Activated naive CD4-positive, alpha-beta T cell treated with anti-CD3 and anti-CD28 coated beads for 36 hours (primary cell): ENCODE measurements around the gene TRAPPC6A. TPM values are rescaled to one million over a fixed set of nuclear protein-coding genes. Genes with fewer than 3 reads are reported as not detected.

ENCODE experiments used
- CTCF ChIA-PET: fragments of 350-600 bp; sonication (Branson Sonifier 250); formaldehyde crosslinking; loops from one replicate; lab custom pipeline; 2021; ENCODE audit warnings: antibody characterized with exemption; lab: Charles Lee
- DNase-seq: peaks from one replicate; pipeline ENCODE4 v3.0.0-alpha.2; 2020
- H3K27ac Mint-ChIP-seq: one replicate; pipeline ENCODE4 v1.8.0; 2021; ENCODE audit warnings: mild to moderate bottlenecking, mixed read lengths
- H3K27me3 Mint-ChIP-seq: one replicate; pipeline ENCODE4 v1.8.0; 2021; ENCODE audit warnings: low read depth, mixed read lengths
- H3K36me3 Mint-ChIP-seq: one replicate; pipeline ENCODE4 v1.8.0; 2021; ENCODE audit warnings: low read depth, mixed read lengths
- H3K4me1 Mint-ChIP-seq: one replicate; pipeline ENCODE4 v1.8.0; 2021; ENCODE audit warnings: low read depth, mixed read lengths
- H3K4me3 Mint-ChIP-seq: one replicate; pipeline ENCODE4 v1.8.0; 2021; ENCODE audit warnings: mild to moderate bottlenecking, moderate library complexity, mixed read lengths
- H3K9me3 Mint-ChIP-seq: one replicate; pipeline ENCODE4 v1.8.0; 2021; ENCODE audit warnings: mixed read lengths
- intact Hi-C: fragments of 100-400 bp; cut with micrococcal nuclease; formaldehyde crosslinking; loops from one replicate; pipeline ENCODE4 v1.15.1; 2023
- total RNA-seq, 2 experiments: library from RNA; stranded (reverse); gene quantifications; one replicate each; pipeline ENCODE4 v1.2.3, GENCODE V29; 2021

The TRAPPC6A gene
- total RNA-seq, 2 experiments from 2014 or later, result 28.1 to 28.4 TPM

DNA sequence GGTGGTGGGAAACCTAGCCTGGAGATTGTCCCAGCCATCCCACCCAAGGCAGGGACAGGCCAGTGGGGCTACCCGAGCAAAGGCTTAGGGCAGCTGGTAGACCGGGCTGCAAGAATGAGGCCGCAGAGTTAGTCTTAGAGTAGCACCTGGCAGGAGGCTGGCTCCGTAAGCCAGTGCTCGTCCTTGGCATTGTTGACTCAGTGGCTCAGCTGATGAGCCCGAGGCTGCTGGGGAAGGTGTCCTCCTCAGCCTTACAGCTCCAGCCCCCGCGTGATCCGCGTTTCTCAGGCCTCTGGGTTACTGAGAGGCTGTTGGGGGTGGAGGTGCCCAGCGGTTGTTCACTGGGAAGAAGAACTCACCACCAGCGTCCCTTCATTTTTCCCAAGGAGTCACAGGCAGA, 60.4 kb downstream of the TRAPPC6A start:
- DNase-seq, result no peak
- Mint-ChIP-seq H3K4me1 (peaks cover 66% of the 10 kb centered on the region), H3K36me3 (no peaks in the 10 kb centered on the region), H3K27me3 (no peaks in the 10 kb centered on the region), H3K27ac (no peak overlapping the region), H3K4me3 (no peak overlapping the region), H3K9me3 (no peaks in the 10 kb centered on the region)
- CTCF ChIA-PET, result interaction anchor here (0.7 to 1.2 kb wide), 4 partner anchors 9 to 30 kb away, joined by 3 to 5 read pairs (median 4); partner anchors contain the start of gene PPP1R37
- intact Hi-C loops, result loop anchor here (2.0 to 5.0 kb wide), 2 partner anchors 25 to 40 kb away; partner anchors contain the start of genes GEMIN7, PPP1R37 and ZNF296

GRCh38 chr19:45117167-45117594, 60.9 kb downstream of the TRAPPC6A start:
- DNase-seq, result peak; percentile 81
- CTCF ChIA-PET, result interaction anchor here (0.6 to 1.3 kb wide), 5 partner anchors 8 to 30 kb away, joined by 3 to 5 read pairs (median 3); partner anchors contain the start of gene PPP1R37
- Mint-ChIP-seq H3K4me1 (peaks cover 66% of the 10 kb centered on the region), H3K9me3 (no peaks in the 10 kb centered on the region), H3K27ac (no peak overlapping the region), H3K36me3 (no peaks in the 10 kb centered on the region), H3K4me3 (no peak overlapping the region), H3K27me3 (no peaks in the 10 kb centered on the region)
- intact Hi-C loops, result loop anchor here (2.0 to 5.0 kb wide), 2 partner anchors 24 to 40 kb away; partner anchors contain the start of genes GEMIN7, PPP1R37 and ZNF296

- no peak for DNase-seq
- H3K36me3 Mint-ChIP-seq, result no peaks in the 10 kb centered on the region
- intact Hi-C loops, result loop anchor here (2.0 to 5.0 kb wide), 2 partner anchors 23 to 39 kb away; partner anchors contain the start of genes GEMIN7, PPP1R37 and ZNF296
- no peaks in the 10 kb centered on the region for H3K27me3 Mint-ChIP-seq
- no peaks in the 10 kb centered on the region for H3K9me3 Mint-ChIP-seq
- no peak overlapping the region for H3K4me3 Mint-ChIP-seq
- peaks cover 61% of the 10 kb centered on the region for H3K4me1 Mint-ChIP-seq
- CTCF ChIA-PET, result interaction anchor here (1.3 kb wide), 1 partner anchor 9 kb away, joined by 3 read pairs; no protein-coding TSS in a partner anchor
- H3K27ac Mint-ChIP-seq, result no peak overlapping the region
Observed at GRCh38 chr19:45115809-45116615, 62.0 kb downstream of the TRAPPC6A start.

GRCh38 chr19:45114116-45114515, 63.9 kb downstream of the TRAPPC6A start:
- intact Hi-C loops, result no loop called here
- no peaks in the 10 kb centered on the region for H3K36me3 Mint-ChIP-seq
- peaks cover 56% of the 10 kb centered on the region for H3K4me1 Mint-ChIP-seq
- H3K4me3 Mint-ChIP-seq, result no peak overlapping the region
- no peak for DNase-seq
- no peak overlapping the region for H3K27ac Mint-ChIP-seq
- CTCF ChIA-PET, result interaction anchor here (1.0 to 1.2 kb wide), 2 partner anchors 11 to 12 kb away, joined by 4 read pairs; no protein-coding TSS in a partner anchor
- no peaks in the 10 kb centered on the region for H3K9me3 Mint-ChIP-seq
- no peaks in the 10 kb centered on the region for H3K27me3 Mint-ChIP-seq

- H3K4me1 Mint-ChIP-seq, result peaks cover 51% of the 10 kb centered on the region
- H3K36me3 Mint-ChIP-seq, result no peaks in the 10 kb centered on the region
- no peak for DNase-seq
- no peaks in the 10 kb centered on the region for H3K9me3 Mint-ChIP-seq
- CTCF ChIA-PET, result interaction anchor here (1.0 to 1.2 kb wide), 3 partner anchors 10 to 13 kb away, joined by 3 to 4 read pairs (median 4); no protein-coding TSS in a partner anchor
- no peaks in the 10 kb centered on the region for H3K27me3 Mint-ChIP-seq
- intact Hi-C loops, result no loop called here
- no peak overlapping the region for H3K4me3 Mint-ChIP-seq
- no peak overlapping the region for H3K27ac Mint-ChIP-seq
Observed at GRCh38 chr19:45113628-45114027, 64.4 kb downstream of the TRAPPC6A start.

Other genes with a start within 250 kb of the TRAPPC6A start
- not detected for gene APOC4, start 236.0 kb downstream of the TRAPPC6A start, total RNA-seq
- gene APOC2, start 232.2 kb downstream of the TRAPPC6A start, total RNA-seq, result not detected
- 10 to 100 TPM; 32.4 to 34.6 TPM for gene CLPTM1, start 222.9 kb downstream of the TRAPPC6A start, total RNA-seq
- 10 to 100 TPM; 55.4 to 57.3 TPM for gene RELB, start 176.8 kb downstream of the TRAPPC6A start, total RNA-seq
- 100 to 1,000 TPM; 106 to 113 TPM for gene CLASRP, start 139.2 kb downstream of the TRAPPC6A start, total RNA-seq
- gene ZNF296, start 101.8 kb downstream of the TRAPPC6A start, total RNA-seq, result 1 to 10 TPM; 1.1 to 1.4 TPM
- 10 to 100 TPM; 14.7 to 15.4 TPM for gene GEMIN7, start 99.0 kb downstream of the TRAPPC6A start, total RNA-seq
- 10 to 100 TPM; 10.2 to 10.3 TPM for gene PPP1R37, start 85.1 kb downstream of the TRAPPC6A start, total RNA-seq
- under 1 TPM in 1 of 2 experiments, not detected in 1; 0.17 TPM for gene NKPD1, start 17.3 kb downstream of the TRAPPC6A start, total RNA-seq
- gene BLOC1S3, start 547 bp upstream of the TRAPPC6A start, total RNA-seq, result 1 to 10 TPM; 5.1 to 6.5 TPM
- not detected for gene EXOC3L2, start 67.2 kb upstream of the TRAPPC6A start, total RNA-seq
- gene MARK4, start 73.0 kb upstream of the TRAPPC6A start, total RNA-seq, result 10 to 100 TPM; 13.0 to 15.7 TPM
- gene CKM, start 144.6 kb upstream of the TRAPPC6A start, total RNA-seq, result not detected
- not detected for gene KLC3, start 162.5 kb upstream of the TRAPPC6A start, total RNA-seq
- 10 to 100 TPM; 20.6 to 22.9 TPM for gene ERCC2, start 192.3 kb upstream of the TRAPPC6A start, total RNA-seq
- 1 to 10 TPM; 4.0 to 4.8 TPM for gene PPP1R13L, start 226.8 kb upstream of the TRAPPC6A start, total RNA-seq
- gene POLR1G, start 228.4 kb upstream of the TRAPPC6A start, total RNA-seq, result 1 to 10 TPM; 7.4 to 7.6 TPM
- gene ERCC1, start 245.7 kb upstream of the TRAPPC6A start, total RNA-seq, result 10 to 100 TPM; 28.9 to 30.7 TPM